Measurements from ENCODE around the gene CHGA.

- TF ChIP-seq, protein P1, sequence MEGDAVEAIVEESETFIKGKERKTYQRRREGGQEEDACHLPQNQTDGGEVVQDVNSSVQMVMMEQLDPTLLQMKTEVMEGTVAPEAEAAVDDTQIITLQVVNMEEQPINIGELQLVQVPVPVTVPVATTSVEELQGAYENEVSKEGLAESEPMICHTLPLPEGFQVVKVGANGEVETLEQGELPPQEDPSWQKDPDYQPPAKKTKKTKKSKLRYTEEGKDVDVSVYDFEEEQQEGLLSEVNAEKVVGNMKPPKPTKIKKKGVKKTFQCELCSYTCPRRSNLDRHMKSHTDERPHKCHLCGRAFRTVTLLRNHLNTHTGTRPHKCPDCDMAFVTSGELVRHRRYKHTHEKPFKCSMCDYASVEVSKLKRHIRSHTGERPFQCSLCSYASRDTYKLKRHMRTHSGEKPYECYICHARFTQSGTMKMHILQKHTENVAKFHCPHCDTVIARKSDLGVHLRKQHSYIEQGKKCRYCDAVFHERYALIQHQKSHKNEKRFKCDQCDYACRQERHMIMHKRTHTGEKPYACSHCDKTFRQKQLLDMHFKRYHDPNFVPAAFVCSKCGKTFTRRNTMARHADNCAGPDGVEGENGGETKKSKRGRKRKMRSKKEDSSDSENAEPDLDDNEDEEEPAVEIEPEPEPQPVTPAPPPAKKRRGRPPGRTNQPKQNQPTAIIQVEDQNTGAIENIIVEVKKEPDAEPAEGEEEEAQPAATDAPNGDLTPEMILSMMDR (IDR thresholded peaks at IDR 0.05; ENCODE audit: low read depth, low read length, missing input control), result no peak
- TF ChIP-seq, protein P2, sequence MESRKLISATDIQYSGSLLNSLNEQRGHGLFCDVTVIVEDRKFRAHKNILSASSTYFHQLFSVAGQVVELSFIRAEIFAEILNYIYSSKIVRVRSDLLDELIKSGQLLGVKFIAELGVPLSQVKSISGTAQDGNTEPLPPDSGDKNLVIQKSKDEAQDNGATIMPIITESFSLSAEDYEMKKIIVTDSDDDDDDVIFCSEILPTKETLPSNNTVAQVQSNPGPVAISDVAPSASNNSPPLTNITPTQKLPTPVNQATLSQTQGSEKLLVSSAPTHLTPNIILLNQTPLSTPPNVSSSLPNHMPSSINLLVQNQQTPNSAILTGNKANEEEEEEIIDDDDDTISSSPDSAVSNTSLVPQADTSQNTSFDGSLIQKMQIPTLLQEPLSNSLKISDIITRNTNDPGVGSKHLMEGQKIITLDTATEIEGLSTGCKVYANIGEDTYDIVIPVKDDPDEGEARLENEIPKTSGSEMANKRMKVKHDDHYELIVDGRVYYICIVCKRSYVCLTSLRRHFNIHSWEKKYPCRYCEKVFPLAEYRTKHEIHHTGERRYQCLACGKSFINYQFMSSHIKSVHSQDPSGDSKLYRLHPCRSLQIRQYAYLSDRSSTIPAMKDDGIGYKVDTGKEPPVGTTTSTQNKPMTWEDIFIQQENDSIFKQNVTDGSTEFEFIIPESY (IDR thresholded peaks at IDR 0.05), result no peak
- TF ChIP-seq TAF1 (conservative IDR thresholded peaks at IDR 0.05) (no peak), RAD21 (IDR thresholded peaks at IDR 0.05) (no peak), YY1 (IDR thresholded peaks at IDR 0.05) (no peak), SP1 (IDR thresholded peaks at IDR 0.05) (no peak), FOXA1 (IDR thresholded peaks at IDR 0.05) (no peak), GABPA (IDR thresholded peaks at IDR 0.05 in 1 of 2, conservative IDR thresholded peaks at IDR 0.05 in 1 of 2) (no peak), NR2F2 (IDR thresholded peaks at IDR 0.05) (no peak), FOXA2 (IDR thresholded peaks at IDR 0.05) (no peak)
- TF ChIP-seq, protein P3, sequence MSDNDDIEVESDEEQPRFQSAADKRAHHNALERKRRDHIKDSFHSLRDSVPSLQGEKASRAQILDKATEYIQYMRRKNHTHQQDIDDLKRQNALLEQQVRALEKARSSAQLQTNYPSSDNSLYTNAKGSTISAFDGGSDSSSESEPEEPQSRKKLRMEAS (IDR thresholded peaks at IDR 0.05), result no peak
- TF ChIP-seq, protein P4, sequence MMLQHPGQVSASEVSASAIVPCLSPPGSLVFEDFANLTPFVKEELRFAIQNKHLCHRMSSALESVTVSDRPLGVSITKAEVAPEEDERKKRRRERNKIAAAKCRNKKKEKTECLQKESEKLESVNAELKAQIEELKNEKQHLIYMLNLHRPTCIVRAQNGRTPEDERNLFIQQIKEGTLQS (IDR thresholded peaks at IDR 0.05), result no peak
- TF ChIP-seq, protein P5, sequence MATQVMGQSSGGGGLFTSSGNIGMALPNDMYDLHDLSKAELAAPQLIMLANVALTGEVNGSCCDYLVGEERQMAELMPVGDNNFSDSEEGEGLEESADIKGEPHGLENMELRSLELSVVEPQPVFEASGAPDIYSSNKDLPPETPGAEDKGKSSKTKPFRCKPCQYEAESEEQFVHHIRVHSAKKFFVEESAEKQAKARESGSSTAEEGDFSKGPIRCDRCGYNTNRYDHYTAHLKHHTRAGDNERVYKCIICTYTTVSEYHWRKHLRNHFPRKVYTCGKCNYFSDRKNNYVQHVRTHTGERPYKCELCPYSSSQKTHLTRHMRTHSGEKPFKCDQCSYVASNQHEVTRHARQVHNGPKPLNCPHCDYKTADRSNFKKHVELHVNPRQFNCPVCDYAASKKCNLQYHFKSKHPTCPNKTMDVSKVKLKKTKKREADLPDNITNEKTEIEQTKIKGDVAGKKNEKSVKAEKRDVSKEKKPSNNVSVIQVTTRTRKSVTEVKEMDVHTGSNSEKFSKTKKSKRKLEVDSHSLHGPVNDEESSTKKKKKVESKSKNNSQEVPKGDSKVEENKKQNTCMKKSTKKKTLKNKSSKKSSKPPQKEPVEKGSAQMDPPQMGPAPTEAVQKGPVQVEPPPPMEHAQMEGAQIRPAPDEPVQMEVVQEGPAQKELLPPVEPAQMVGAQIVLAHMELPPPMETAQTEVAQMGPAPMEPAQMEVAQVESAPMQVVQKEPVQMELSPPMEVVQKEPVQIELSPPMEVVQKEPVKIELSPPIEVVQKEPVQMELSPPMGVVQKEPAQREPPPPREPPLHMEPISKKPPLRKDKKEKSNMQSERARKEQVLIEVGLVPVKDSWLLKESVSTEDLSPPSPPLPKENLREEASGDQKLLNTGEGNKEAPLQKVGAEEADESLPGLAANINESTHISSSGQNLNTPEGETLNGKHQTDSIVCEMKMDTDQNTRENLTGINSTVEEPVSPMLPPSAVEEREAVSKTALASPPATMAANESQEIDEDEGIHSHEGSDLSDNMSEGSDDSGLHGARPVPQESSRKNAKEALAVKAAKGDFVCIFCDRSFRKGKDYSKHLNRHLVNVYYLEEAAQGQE (IDR thresholded peaks at IDR 0.05), result no peak
These were observed 17.6 kb downstream of the CHGA start for GRCh38 chr14:92940543-92940942.

Data from liver (tissue), 3 donors.